ENCODE results near the gene SLC16A3.

Gene SLC16A3

GRCh38 chr17:82236142-82236971, 7.5 kb downstream of the SLC16A3 start:
- DNase-seq (ENCODE audit: low read depth): peak; percentile 72

- no peak for DNase-seq (ENCODE audit: low read depth)
These were observed 8.4 kb downstream of the SLC16A3 start for GRCh38 chr17:82237083-82237745.

DNA sequence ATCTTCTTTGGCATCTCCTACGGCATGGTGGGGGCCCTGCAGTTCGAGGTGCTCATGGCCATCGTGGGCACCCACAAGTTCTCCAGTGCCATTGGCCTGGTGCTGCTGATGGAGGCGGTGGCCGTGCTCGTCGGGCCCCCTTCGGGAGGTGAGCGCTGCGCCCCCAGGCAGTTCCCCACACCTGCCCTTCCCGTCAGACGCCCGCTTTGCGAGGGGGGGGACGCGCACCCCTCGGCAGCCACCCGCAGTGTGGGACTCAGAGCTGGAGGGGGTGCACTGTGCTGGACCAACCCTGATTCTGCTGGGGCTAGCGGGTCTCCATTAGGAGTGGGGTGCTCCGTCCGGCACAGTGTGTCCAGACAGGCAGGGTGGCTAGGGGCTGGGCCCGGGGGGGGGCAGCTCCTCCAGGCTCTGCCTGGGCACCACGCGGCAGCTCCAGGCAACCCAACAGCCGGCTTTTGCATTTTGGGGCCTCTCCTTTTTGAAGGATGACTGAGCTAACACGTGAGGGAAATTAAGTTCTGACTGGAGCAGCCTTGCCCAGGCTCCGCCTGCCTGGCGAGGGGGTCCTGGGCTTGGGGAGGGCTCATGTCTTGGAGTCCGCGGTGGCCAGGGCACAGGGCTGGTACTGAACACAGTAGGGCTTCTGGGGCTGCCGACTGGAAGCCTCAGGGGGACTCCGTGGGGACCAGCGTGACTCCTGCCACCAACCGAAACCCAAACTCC, 9.1 kb downstream of the SLC16A3 start:
- no peak for DNase-seq (ENCODE audit: low read depth)

DNA sequence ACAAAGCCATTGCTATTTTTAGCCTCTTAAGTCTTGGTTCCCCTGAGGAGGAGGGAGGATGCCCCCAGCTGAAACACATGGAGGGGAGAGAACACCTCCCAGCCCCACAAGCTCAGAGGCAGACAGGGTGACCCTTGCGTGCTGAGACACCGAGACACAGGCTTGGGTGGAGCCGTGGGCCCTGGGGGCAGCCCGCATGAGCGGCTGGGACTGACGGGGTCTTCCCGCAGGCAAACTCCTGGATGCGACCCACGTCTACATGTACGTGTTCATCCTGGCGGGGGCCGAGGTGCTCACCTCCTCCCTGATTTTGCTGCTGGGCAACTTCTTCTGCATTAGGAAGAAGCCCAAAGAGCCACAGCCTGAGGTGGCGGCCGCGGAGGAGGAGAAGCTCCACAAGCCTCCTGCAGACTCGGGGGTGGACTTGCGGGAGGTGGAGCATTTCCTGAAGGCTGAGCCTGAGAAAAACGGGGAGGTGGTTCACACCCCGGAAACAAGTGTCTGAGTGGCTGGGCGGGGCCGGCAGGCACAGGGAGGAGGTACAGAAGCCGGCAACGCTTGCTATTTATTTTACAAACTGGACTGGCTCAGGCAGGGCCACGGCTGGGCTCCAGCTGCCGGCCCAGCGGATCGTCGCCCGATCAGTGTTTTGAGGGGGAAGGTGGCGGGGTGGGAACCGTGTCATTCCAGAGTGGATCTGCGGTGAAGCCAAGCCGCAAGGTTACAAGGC, 9.8 kb downstream of the SLC16A3 start:
- DNase-seq (ENCODE audit: low read depth): peak; percentile 91

DNA sequence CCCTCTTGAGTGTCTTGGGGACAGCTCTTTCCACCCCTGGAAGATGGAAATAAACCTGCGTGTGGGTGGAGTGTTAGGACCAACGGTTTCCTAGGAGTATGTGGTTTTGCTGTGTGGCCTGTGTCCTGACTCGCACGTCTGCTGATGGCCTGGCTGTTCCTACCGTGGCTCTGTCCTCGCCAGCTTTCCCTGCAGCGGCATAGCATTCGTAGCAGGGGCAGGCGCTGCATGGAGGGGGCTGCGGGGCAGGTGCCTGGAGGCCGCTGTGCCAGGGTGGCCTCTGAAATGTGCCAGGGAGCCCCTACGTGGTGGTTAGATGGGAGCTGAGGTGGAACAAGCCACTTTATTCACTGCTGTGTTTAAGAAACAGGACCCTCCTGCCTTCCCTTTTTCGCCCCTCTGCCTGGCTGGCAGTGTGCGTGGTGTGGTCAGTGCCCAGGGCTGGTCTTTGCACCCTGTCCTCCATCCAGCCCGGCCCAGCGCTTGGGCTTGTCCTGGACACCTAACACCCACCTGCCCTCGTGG, 10.6 kb downstream of the SLC16A3 start:
- peak; percentile 47 for DNase-seq (ENCODE audit: low read depth)

DNA sequence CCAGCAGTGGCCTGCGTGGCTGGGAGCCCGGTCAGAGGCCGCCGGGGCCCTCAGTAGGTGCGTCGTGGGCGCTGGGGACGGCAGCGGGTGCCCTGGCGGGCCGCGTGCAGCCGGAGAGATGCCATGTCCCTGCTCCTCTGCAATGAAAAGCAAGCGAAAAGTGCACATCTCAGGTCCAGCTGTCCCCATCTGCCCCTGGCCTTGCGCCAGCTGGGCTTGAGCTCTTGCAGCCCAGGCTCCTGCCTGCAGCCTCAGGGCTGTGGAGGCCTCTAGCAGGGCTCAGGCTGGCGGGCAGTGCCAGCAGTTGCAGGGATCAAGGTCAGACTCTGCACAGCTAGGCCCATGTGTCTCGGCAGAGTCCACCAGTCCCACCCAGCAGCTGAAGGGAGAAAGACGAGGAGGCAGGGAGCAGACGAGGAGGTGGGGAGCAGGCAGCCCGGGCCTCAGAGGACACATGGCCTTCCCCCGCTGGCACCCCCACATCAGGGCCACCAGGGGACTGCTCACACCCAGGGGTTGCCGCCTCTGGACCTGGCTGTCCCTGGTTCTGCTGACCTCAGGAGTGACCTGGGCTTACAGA, 11.2 kb downstream of the SLC16A3 start:
- DNase-seq (ENCODE audit: low read depth): no peak

DNA sequence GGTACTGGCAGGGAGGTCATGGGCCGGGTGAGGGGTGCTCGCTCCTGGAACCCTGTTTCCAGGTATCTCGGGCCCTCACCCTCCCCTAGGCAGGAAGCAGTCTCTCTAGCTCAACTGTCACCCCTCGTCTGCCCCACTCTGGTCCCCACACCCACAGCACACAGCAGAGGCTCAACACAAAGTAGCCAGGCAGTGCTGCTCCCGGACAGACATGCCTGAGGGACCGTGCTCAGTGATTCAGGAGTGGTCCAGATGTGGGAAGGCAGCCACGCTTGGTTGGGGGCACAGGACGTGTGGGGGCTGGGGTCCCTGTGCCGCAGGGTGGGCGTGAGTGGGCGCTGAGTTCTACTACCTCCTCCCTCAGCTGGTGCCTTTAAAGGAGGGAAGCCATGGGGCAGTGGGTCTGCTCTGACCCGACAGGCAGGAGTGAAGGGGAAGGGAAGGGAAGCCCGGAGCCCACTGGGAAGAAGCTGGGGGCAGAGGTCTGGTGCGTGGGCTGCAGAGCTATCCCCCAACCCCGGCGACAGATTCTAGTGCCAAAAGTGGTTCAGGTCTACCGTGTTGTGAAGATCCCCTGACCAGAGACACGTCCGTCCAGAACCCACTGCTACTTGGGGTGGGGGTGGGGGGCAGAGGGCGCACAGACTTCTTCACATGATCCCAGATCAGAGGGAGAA, 11.8 kb downstream of the SLC16A3 start:
- no peak for DNase-seq (ENCODE audit: low read depth)

- peak; percentile 84 for DNase-seq (ENCODE audit: low read depth)
These were observed 12.5 kb downstream of the SLC16A3 start for GRCh38 chr17:82241183-82241925.

DNA sequence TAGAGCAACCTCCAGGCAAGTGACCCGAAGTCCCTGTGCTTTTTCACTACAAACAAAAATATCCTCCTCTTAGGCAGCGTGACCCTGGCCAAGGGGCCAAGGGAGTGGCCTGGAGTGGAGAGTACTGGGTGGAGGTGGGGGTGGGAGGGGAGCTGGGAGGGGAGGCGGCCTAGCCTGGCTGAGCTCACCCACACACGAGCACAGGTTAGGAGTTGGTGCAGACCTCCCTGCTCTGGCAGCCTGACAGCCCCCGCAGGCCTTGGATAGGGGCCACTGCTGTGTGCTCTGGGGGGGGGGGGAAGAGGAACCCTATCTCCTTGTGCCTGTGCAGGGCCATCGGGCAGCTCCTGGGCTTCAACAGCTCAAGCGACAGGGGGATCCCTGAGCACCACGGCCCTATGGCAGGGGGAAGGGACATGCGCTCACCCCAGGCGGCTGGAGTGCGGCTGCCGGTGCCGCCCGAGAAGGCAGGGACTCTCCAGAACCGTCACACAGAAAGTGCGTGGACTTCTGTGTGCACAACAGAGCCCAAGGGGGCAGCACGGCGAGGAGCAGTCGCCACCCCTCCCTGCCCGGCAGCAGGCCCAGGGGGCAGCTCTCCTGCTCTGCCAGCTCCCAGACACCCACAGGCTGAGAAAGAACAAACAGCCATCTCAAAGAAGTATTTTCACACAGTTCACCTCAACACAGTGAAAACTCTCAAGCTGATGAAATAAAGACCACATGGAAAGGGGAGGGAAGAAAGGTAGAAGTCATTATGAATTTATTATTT, 13.3 kb downstream of the SLC16A3 start:
- peak; percentile 50 for DNase-seq (ENCODE audit: low read depth)

GRCh38 chr17:82242698-82242976, 13.8 kb downstream of the SLC16A3 start:
- no peak for DNase-seq (ENCODE audit: low read depth)

GRCh38 chr17:82242977-82243647, 14.3 kb downstream of the SLC16A3 start:
- peak; percentile 75 for DNase-seq (ENCODE audit: low read depth)

DNA sequence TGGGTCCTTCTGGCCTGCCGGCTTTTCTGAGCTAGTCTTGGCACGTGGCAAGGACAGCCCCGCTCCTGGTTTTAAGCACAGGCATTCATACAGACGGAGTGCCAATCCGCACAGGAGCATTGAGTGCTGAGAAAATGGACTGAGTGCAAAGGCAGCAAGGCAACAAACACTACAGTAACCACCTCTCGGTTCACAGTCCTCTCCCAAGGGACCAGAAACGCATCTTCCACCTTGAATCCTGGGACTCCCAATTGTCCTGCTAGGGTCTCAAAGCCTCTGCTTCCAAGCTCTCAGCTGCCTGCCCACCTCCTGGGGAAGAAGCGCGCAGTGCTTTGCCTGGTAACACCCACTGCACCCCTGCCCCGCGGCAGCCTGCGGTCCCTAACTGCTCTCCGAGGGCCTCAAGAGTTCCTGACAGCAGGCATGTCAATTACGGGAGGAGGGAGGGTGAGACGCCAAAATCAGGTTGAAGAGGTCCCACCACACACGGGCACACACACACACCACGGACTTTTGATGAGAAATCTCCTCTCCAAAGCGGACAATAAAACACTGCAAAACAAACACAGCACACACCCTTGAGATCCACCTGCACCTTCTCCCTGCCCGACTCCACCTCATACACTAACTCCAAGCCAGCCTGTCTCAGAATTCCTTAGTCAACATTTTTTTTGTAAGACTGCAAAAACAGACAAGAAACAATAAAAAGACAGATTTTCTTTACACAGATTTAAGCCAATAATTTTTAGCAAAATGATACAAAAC, 15.0 kb downstream of the SLC16A3 start:
- DNase-seq (ENCODE audit: low read depth): peak; percentile 42

GRCh38 chr17:82244413-82245133, 15.7 kb downstream of the SLC16A3 start:
- peak; percentile 73 for DNase-seq (ENCODE audit: low read depth)

DNA sequence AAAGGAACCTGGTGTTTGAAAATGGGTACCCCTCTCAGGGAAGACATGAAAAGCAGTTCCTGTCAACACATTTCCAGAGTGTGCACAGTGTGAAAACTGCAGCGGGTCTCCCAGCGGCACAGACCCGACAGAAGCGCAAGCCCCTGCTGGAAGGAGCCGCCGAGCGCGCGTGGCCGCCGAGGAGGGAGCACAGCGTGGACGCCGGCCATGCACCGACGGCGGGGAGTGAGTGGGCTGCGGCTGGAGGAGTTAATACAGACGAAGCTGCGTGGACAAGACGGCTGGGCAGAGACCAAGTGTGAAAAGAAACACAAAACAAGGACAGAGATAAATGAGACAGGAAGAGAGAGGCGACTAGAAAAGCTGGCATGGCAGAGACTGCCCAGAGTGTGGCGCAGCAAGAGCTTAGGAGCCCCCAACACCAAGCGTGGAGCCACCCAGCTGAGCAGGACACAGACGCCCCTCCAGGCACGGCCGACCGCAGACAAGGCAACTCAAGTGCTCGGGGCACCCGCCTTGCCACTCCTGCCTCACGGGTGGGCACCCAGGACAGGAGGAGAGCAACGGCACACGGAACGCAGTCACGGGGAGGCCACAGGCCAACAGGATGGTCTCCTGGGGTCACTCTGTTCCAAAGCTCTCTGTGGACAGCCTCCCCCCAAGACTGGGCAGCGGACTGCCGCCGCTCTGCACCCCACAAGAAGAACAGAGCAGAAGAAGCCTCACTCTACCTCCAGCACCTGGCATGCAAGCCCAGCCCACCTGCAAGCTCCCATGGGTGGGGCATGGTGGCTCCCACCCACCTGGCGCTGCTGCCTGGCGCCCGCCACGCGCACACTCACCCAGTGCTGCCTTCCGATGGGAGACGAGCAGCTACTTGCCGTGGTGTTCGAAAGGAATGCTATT, 16.5 kb downstream of the SLC16A3 start:
- no peak for DNase-seq (ENCODE audit: low read depth)

DNA sequence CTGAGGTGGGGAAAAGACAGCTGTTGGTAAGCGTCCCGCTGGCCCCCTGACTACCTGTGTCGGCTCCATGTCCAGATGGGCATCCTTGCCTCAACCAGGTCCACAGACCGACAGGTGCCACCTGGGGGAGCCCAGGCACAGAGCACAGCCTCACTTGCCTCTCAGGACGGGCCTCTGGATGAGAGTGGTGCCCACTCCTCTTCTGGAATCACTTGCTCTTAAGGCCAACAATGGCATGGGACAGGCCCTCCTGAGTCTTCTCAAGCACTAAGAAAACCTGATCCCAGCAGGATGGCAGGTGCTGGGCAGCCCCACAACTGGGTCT, 17.2 kb downstream of the SLC16A3 start:
- DNase-seq (ENCODE audit: low read depth): no peak

DNA sequence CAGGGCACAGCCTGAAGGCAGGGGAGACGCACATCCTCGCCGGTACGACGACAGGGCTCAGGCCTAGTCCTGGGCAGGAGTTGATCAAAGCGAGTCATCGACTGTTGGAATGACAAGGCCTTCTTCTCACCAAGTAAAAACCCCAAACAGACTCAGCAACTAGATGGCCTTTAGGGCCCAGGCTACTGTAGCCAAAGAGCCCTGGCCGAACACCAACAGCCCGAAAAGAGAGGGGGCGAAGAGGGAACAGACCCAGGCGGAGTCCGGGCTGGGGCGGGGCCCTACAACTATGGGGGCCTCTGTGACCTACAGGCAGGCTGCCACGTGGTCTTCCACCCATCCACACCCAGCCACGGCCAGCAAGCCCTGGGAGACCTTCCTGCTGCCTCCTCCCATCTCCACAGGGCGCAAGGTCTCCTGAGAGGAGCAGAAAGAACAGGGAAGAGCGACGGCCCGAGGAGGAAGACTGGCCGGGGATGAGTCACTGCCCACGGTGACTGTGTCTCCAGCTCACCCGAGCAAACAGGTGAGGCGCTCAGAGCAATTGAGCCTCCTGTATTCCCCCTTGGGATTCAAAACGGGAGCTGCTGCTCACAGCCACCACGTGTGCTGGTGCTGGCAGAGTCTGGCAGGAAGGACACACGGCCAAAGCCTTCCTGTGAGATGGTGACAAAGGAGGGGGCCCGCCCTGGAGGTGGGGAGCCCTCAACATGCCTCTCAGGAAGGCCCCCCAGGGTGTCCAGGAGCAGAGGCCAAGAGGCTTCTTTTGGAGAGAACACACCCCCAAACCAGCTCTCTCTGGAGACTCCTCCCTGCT, 17.7 kb downstream of the SLC16A3 start:
- DNase-seq (ENCODE audit: low read depth): peak; percentile 89
